ENCODE results near the gene TFPI.

- TF ChIP-seq CTCF (IDR thresholded peaks at IDR 0.05) (no peak), POLR2A (IDR thresholded peaks at IDR 0.05) (no peak)
Measured at GRCh38 chr2:187438455-187438854, 115.8 kb downstream of the TFPI start.
